ENCODE measurements around the gene SPINK4. TPM values are rescaled to one million over a fixed set of nuclear protein-coding genes. Genes with fewer than 3 reads are reported as not detected.

SPINK4 gene
- total and polyA plus RNA-seq, 2 experiments from 2014 or later = not detected

GRCh38 chr9:33221568-33221884 is 18.4 kb upstream of the SPINK4 start:
- Histone ChIP-seq H3K27ac (no peak overlapping the region), H3K4me2 (no peak overlapping the region), H3K4me3 (no peak overlapping the region), H3K79me2 (no peaks in the 10 kb centered on the region), H3K36me3 (replicated peaks; ENCODE audit: insufficient read depth, low read depth) (no peaks in the 10 kb centered on the region), H3K9me3 (ENCODE audit: low read depth) (no peaks in the 10 kb centered on the region), H3K27me3 (no peaks in the 10 kb centered on the region), H3K9me2 (replicated peaks; ENCODE audit: insufficient read depth) (no peaks in the 10 kb centered on the region), H3K4me1 (ENCODE audit: insufficient read depth) (peaks cover 4% of the 10 kb centered on the region), H4K20me1 (ENCODE audit: insufficient read depth, poor library complexity, severe bottlenecking) (no peaks in the 10 kb centered on the region), H2AFZ (no peak overlapping the region)
- 90% methylated on average over 3 of the region's 3 CpGs for WGBS (ENCODE audit: low lambda C conversion rate, missing lambda C conversion rate)
- DNase-seq (ENCODE audit: low spot score) = no peak
- TF ChIP-seq EZH2phosphoT487 (IDR thresholded peaks at IDR 0.05; ENCODE audit: low read depth, severe bottlenecking, unreplicated experiment) = no peak
- TF ChIP-seq CTCF (IDR thresholded peaks at IDR 0.05; ENCODE audit: poor library complexity) = no peak
- TF ChIP-seq EZH2 (IDR thresholded peaks at IDR 0.05; ENCODE audit: borderline replicate concordance) = no peak

- Histone ChIP-seq H3K79me2 (no peaks in the 10 kb centered on the region), H2AFZ (no peak overlapping the region), H3K9me2 (replicated peaks; ENCODE audit: insufficient read depth) (no peaks in the 10 kb centered on the region), H4K20me1 (ENCODE audit: insufficient read depth, poor library complexity, severe bottlenecking) (no peaks in the 10 kb centered on the region), H3K36me3 (replicated peaks; ENCODE audit: insufficient read depth, low read depth) (no peaks in the 10 kb centered on the region), H3K9me3 (ENCODE audit: low read depth) (no peaks in the 10 kb centered on the region), H3K4me3 (no peak overlapping the region), H3K4me1 (ENCODE audit: insufficient read depth) (peaks cover 4% of the 10 kb centered on the region), H3K27ac (no peak overlapping the region), H3K27me3 (no peaks in the 10 kb centered on the region), H3K4me2 (no peak overlapping the region)
- WGBS (ENCODE audit: low lambda C conversion rate, missing lambda C conversion rate) = 81% methylated on average over 3 of the region's 3 CpGs
- DNase-seq (ENCODE audit: low spot score) = no peak
- TF ChIP-seq EZH2 (IDR thresholded peaks at IDR 0.05; ENCODE audit: borderline replicate concordance) = no peak
- TF ChIP-seq EZH2phosphoT487 (IDR thresholded peaks at IDR 0.05; ENCODE audit: low read depth, severe bottlenecking, unreplicated experiment) = no peak
- no peak for TF ChIP-seq CTCF (IDR thresholded peaks at IDR 0.05; ENCODE audit: poor library complexity)
Measured at GRCh38 chr9:33222031-33222430, 17.9 kb upstream of the SPINK4 start.

GRCh38 chr9:33223696-33224095 is 16.3 kb upstream of the SPINK4 start:
- DNase-seq (ENCODE audit: low spot score) = no peak
- H3K4me1 ChIP-seq (ENCODE audit: insufficient read depth) = peaks cover 4% of the 10 kb centered on the region
- no peaks in the 10 kb centered on the region for H3K27me3 ChIP-seq
- TF ChIP-seq CTCF (IDR thresholded peaks at IDR 0.05; ENCODE audit: poor library complexity) (no peak), EZH2phosphoT487 (IDR thresholded peaks at IDR 0.05; ENCODE audit: low read depth, severe bottlenecking, unreplicated experiment) (no peak), EZH2 (IDR thresholded peaks at IDR 0.05; ENCODE audit: borderline replicate concordance) (no peak)
- H2AFZ ChIP-seq = no peak overlapping the region
- H3K36me3 ChIP-seq (replicated peaks; ENCODE audit: insufficient read depth, low read depth) = no peaks in the 10 kb centered on the region
- no peaks in the 10 kb centered on the region for H4K20me1 ChIP-seq (ENCODE audit: insufficient read depth, poor library complexity, severe bottlenecking)
- H3K9me2 ChIP-seq (replicated peaks; ENCODE audit: insufficient read depth) = no peaks in the 10 kb centered on the region
- 73% methylated on average over 1 of the region's 1 CpG for WGBS (ENCODE audit: low lambda C conversion rate, missing lambda C conversion rate)
- no peak overlapping the region for H3K4me2 ChIP-seq
- H3K4me3 ChIP-seq = no peak overlapping the region
- H3K9me3 ChIP-seq (ENCODE audit: low read depth) = no peaks in the 10 kb centered on the region
- H3K79me2 ChIP-seq = no peaks in the 10 kb centered on the region
- no peak overlapping the region for H3K27ac ChIP-seq
